ENCODE data around the gene KIF2A. TPM values are rescaled to one million over a fixed set of nuclear protein-coding genes. Genes with fewer than 3 reads are reported as not detected.

KIF2A gene
- total and polyA plus RNA-seq, 2 of the 13 experiments (the other 11 are each of a cell fraction or from before 2014, with no cell fraction given) = 8.5 to 19.2 TPM

- TF ChIP-seq USF2 (IDR thresholded peaks at IDR 0.05; ENCODE audit: low read depth, low read length) (no peak), USF2 (CRISPR knock-in tag; IDR thresholded peaks at IDR 0.05; ENCODE audit: borderline replicate concordance) (peak; percentile 15; the same call in 1 of the 2 replicates), ZNF619 (CRISPR knock-in tag; IDR thresholded peaks at IDR 0.05) (peak; percentile 97), SP2 (CRISPR knock-in tag; IDR thresholded peaks at IDR 0.05) (peak; percentile 87), WIZ (CRISPR knock-in tag; IDR thresholded peaks at IDR 0.05) (no peak), TP53 (CRISPR knock-in tag; conservative IDR thresholded peaks at IDR 0.05) (no peak), NONO (IDR thresholded peaks at IDR 0.05) (no peak), NONO (CRISPR knock-in tag; conservative IDR thresholded peaks at IDR 0.05) (peak; percentile 63; the same call in 1 of the 2 replicates), SMAD3 (CRISPR knock-in tag; IDR thresholded peaks at IDR 0.05) (0 out of 2 replicates have a peak, but pooled peaks have one; percentile 45), ZBTB26 (CRISPR knock-in tag; IDR thresholded peaks at IDR 0.05; ENCODE audit: borderline replicate concordance) (peak; percentile 64; the same call in 1 of the 2 replicates), GZF1 (CRISPR knock-in tag; IDR thresholded peaks at IDR 0.05) (peak; percentile 71; the same call in 1 of the 2 replicates), ZKSCAN8 (CRISPR knock-in tag; IDR thresholded peaks at IDR 0.05; ENCODE audit: borderline replicate concordance) (no peak), ATF1 (CRISPR knock-in tag; IDR thresholded peaks at IDR 0.05) (peak; percentile 99), KDM5B (CRISPR knock-in tag; IDR thresholded peaks at IDR 0.05; ENCODE audit: borderline replicate concordance) (peak; percentile 71; the same call in 1 of the 2 replicates), SIN3B (IDR thresholded peaks at IDR 0.05; ENCODE audit: low read length) (peak; percentile 98), YY1 (IDR thresholded peaks at IDR 0.05; ENCODE audit: insufficient read depth, insufficient replicate concordance, low read depth, low read length) (peak; percentile 96), POLR2A (IDR thresholded peaks at IDR 0.05; ENCODE audit: insufficient read depth in 1 of 2, low read depth in 2 of 2, low read length in 2 of 2) (peak; percentile 71 to 83), ZFP82 (CRISPR knock-in tag; IDR thresholded peaks at IDR 0.05; ENCODE audit: borderline replicate concordance) (peak; percentile 22; the same call in 1 of the 2 replicates), IRF2 (CRISPR knock-in tag; IDR thresholded peaks at IDR 0.05) (peak; percentile 90), SOX13 (IDR thresholded peaks at IDR 0.05) (no peak), SOX13 (CRISPR knock-in tag; conservative IDR thresholded peaks at IDR 0.05 in 1 of 2, IDR thresholded peaks at IDR 0.05 in 1 of 2) (peak in 1 of 2 experiments; percentile 27; a peak in 1 of 4 replicates), NFYC (CRISPR knock-in tag; IDR thresholded peaks at IDR 0.05) (peak; percentile 88), NR2F2 (IDR thresholded peaks at IDR 0.05; ENCODE audit: borderline replicate concordance, low read depth) (no peak), ZBTB10 (CRISPR knock-in tag; IDR thresholded peaks at IDR 0.05; ENCODE audit: borderline replicate concordance) (no peak), TMF1 (CRISPR knock-in tag; IDR thresholded peaks at IDR 0.05; ENCODE audit: low read depth) (peak; percentile 50)
These were observed 106.7 kb downstream of the KIF2A start, which contains the start of gene IPO11 (continued) for GRCh38 chr5:62412549-62413329.
